Sigmoid colon (tissue), 4 donors: Measurements from ENCODE around the gene SMAD3.

ENCODE experiments used
- CTCF ChIP-seq, 4 experiments: fragments of 450-650 bp in 3 of 4; fragments of 200-600 bp in 1 of 4; IDR thresholded peaks; one replicate each; pipeline ENCODE4 v1.5.1; 2016 to 2019; ENCODE audit warnings: antibody characterized with exemption in 4 of 4, mild to moderate bottlenecking in 3 of 4, moderate library complexity in 2 of 4
- EP300 ChIP-seq, 4 donors: sonication (generic); formaldehyde crosslinking; IDR thresholded peaks; one replicate each; pipeline ENCODE4 v1.6.1; 2017; ENCODE audit warnings: antibody characterized with exemption in 4 of 4
- POLR2AphosphoS5 ChIP-seq, 4 donors: sonication (generic); formaldehyde crosslinking; IDR thresholded peaks; one replicate each; pipeline ENCODE4 v1.6.1; 2017; ENCODE audit warnings: antibody characterized with exemption in 4 of 4

- TF ChIP-seq CTCF (IDR thresholded peaks at IDR 0.05): no peak
- no peak for TF ChIP-seq EP300 (IDR thresholded peaks at IDR 0.05)
- TF ChIP-seq POLR2AphosphoS5 (IDR thresholded peaks at IDR 0.05): no peak
Observed at GRCh38 chr15:67180514-67181191, 115.3 kb downstream of the SMAD3 start.
